ENCODE measurements around the gene ARL5B.

Gene ARL5B

GRCh38 chr10:18653112-18653511 is 6.1 kb upstream of the ARL5B start:
- CTCF ChIA-PET, result no interaction called here
- Histone ChIP-seq H3K36me3 (ENCODE audit: control insufficient read depth in 2 of 2, insufficient read depth in 1 of 2, low read length in 2 of 2) (peaks cover under 1 to 3% of the 10 kb centered on the region in 2 experiments; a peak in 2 of 3 replicates), H3K4me1 (ENCODE audit: control insufficient read depth, insufficient read depth, low read length) (no peaks in the 10 kb centered on the region; the same call in 1 of the 2 replicates), H3K9me3 (ENCODE audit: control insufficient read depth, insufficient read depth, low read depth, low read length) (no peaks in the 10 kb centered on the region), H3K4me3 (ENCODE audit: low read depth, low read length) (no peak overlapping the region), H3K27ac (ENCODE audit: extremely low read depth, low read depth, low read length) (no peak overlapping the region)
- no peak for TF ChIP-seq ZNF132 (tag by site-specific recombination; IDR thresholded peaks at IDR 0.05; ENCODE audit: borderline replicate concordance)
- no peak for TF ChIP-seq PRDM1 (tag by site-specific recombination; IDR thresholded peaks at IDR 0.05)
- no peak for TF ChIP-seq ZNF610 (tag by site-specific recombination; IDR thresholded peaks at IDR 0.05; ENCODE audit: borderline replicate concordance)
- no peak for TF ChIP-seq ZNF510 (tag by site-specific recombination; IDR thresholded peaks at IDR 0.05; ENCODE audit: insufficient replicate concordance)
- TF ChIP-seq ZNF660 (tag by site-specific recombination; IDR thresholded peaks at IDR 0.05), result no peak
- no peak for TF ChIP-seq ZNF768 (tag by site-specific recombination; IDR thresholded peaks at IDR 0.05)
- no peak for TF ChIP-seq ZNF785 (tag by site-specific recombination; IDR thresholded peaks at IDR 0.05)
- TF ChIP-seq ZNF596 (tag by site-specific recombination; IDR thresholded peaks at IDR 0.05), result no peak
- no peak for TF ChIP-seq SP2 (tag by site-specific recombination; IDR thresholded peaks at IDR 0.05)
- no peak for TF ChIP-seq SETDB1 (IDR thresholded peaks at IDR 0.05; ENCODE audit: insufficient read length, low read length)
- no peak for TF ChIP-seq ZNF146 (tag by site-specific recombination; IDR thresholded peaks at IDR 0.05)
- POLR2A ChIA-PET, result no interaction called here

- Histone ChIP-seq H3K36me3 (ENCODE audit: control insufficient read depth in 2 of 2, insufficient read depth in 1 of 2, low read length in 2 of 2) (0 out of 3 replicates have a peak, but pooled peaks cover 0 to 3% of the 10 kb centered on the region in 2 experiments), H3K4me3 (ENCODE audit: low read depth, low read length) (no peak overlapping the region), H3K9me3 (ENCODE audit: control insufficient read depth, insufficient read depth, low read depth, low read length) (no peaks in the 10 kb centered on the region), H3K27ac (ENCODE audit: extremely low read depth, low read depth, low read length) (no peak overlapping the region), H3K4me1 (ENCODE audit: control insufficient read depth, insufficient read depth, low read length) (peaks cover 3% of the 10 kb centered on the region; the same call in 1 of the 2 replicates)
- POLR2A ChIA-PET, result no interaction called here
- CTCF ChIA-PET, result interaction anchor here (0.6 kb wide), 1 partner anchor 82 kb away, joined by 3 read pairs; no protein-coding TSS in a partner anchor
- TF ChIP-seq ZNF140 (tag by site-specific recombination; IDR thresholded peaks at IDR 0.05), result no peak
- no peak for TF ChIP-seq ZNF670 (tag by site-specific recombination; IDR thresholded peaks at IDR 0.05; ENCODE audit: low read depth)
- no peak for TF ChIP-seq ZNF626 (tag by site-specific recombination; IDR thresholded peaks at IDR 0.05)
- no peak for TF ChIP-seq ZNF248 (tag by site-specific recombination; IDR thresholded peaks at IDR 0.05)
- no peak for TF ChIP-seq ZNF274 (IDR thresholded peaks at IDR 0.05; ENCODE audit: low read length)
- no peak for TF ChIP-seq ZNF274 (tag by site-specific recombination; IDR thresholded peaks at IDR 0.05; ENCODE audit: borderline replicate concordance)
- no peak for TF ChIP-seq ZNF677 (tag by site-specific recombination; IDR thresholded peaks at IDR 0.05)
- no peak for TF ChIP-seq PRDM2 (tag by site-specific recombination; IDR thresholded peaks at IDR 0.05; ENCODE audit: borderline replicate concordance)
- no peak for TF ChIP-seq KLF7 (tag by site-specific recombination; IDR thresholded peaks at IDR 0.05; ENCODE audit: borderline replicate concordance)
- no peak for TF ChIP-seq ZNF423 (tag by site-specific recombination; IDR thresholded peaks at IDR 0.05)
- no peak for TF ChIP-seq REPIN1 (tag by site-specific recombination; IDR thresholded peaks at IDR 0.05; ENCODE audit: low read depth)
- TF ChIP-seq, protein P1, sequence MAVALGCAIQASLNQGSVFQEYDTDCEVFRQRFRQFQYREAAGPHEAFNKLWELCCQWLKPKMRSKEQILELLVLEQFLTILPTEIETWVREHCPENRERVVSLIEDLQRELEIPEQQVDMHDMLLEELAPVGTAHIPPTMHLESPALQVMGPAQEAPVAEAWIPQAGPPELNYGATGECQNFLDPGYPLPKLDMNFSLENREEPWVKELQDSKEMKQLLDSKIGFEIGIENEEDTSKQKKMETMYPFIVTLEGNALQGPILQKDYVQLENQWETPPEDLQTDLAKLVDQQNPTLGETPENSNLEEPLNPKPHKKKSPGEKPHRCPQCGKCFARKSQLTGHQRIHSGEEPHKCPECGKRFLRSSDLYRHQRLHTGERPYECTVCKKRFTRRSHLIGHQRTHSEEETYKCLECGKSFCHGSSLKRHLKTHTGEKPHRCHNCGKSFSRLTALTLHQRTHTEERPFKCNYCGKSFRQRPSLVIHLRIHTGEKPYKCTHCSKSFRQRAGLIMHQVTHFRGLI (tag by site-specific recombination; IDR thresholded peaks at IDR 0.05), result no peak
- TF ChIP-seq ZSCAN23 (tag by site-specific recombination; IDR thresholded peaks at IDR 0.05), result no peak
- no peak for TF ChIP-seq ZNF777 (tag by site-specific recombination; IDR thresholded peaks at IDR 0.05; ENCODE audit: borderline replicate concordance)
- TF ChIP-seq EGR2 (tag by site-specific recombination; IDR thresholded peaks at IDR 0.05; ENCODE audit: low read depth), result no peak
Observed at GRCh38 chr10:18656724-18657123, 2.5 kb upstream of the ARL5B start.

Measured in HEK293 (cell line).